Measurements from ENCODE around the gene MAPK6.

DNA sequence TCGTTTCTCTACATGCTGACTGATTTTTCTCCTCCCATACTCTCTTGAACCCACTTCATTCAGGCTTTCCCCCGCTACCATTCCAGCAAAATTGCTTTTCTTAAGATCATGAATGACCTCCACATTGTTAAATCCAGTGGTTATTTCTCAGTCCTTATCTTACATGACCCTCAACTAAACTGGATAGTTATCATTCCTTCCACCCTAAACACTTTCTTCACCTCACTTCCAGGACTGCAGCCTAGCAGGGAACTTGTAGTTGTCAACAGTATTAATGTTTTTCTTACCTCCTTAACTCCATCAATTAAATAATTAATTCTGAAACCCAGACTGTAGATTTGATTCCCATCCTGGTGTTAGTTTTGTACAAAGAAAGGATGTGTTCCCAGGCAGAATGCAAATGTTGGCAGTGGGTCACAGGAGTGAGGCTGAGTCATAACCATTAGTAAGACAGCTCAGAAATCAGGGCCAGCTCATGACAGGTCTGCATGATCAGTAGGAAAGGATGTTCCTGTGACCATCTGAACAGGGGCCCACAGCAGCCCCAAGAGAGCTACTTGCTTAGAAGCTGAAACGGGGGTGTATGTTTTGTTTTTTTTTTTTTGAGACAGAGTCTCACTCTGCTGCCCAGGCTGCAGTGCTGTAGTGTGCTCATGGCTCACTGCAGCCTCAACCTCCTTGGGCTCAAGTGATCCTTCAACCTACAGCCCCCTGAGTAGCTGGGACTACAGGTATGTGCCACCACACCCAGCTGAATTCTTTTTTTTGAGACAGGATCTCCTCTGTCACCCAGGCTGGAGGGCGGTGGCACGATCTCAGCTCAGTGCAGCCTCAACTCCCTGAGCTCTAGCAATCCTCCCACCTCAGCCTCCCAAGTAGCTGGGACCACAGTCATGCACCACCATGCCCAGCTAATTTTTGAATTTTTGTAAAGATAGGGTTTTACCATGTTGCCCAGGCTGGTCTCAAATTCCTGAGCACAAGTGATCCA is 84.5 kb downstream of the MAPK6 start:
- TF ChIP-seq CTCF (IDR thresholded peaks at IDR 0.05) (no peak), POLR2A (IDR thresholded peaks at IDR 0.05) (no peak)

All from transverse colon (tissue), 3 donors.